ENCODE results near the gene SOX13.
A peak's percentile ranks its signal among the peaks of the same experiment; 100 is the strongest.

The SOX13 gene

GRCh38 chr1:204072931-204073836, at the start of gene SOX13:
Gene SOX13, plus strand, starts transcription at chr1:204073115. Its CDS starts 39,801 bp downstream, at chr1:204112916.
- H3K9me3 ChIP-seq (ENCODE audit: control insufficient read depth, insufficient read depth, low read length) = no peaks in the 10 kb centered on the region
- no peaks in the 10 kb centered on the region for H3K36me3 ChIP-seq (ENCODE audit: insufficient read depth, low read length)
- peaks cover 26% of the 10 kb centered on the region for H3K4me1 ChIP-seq (ENCODE audit: insufficient read depth, low read length)
- H3K9ac ChIP-seq (ENCODE audit: low read depth, low read length) = peak within 1 kb of the TSS; percentile 96

- no peak overlapping the region; the same call in 1 of the 2 replicates for H3K9ac ChIP-seq (ENCODE audit: low read depth, low read length)
- no peaks in the 10 kb centered on the region; the same call in 1 of the 2 replicates for H3K4me1 ChIP-seq (ENCODE audit: insufficient read depth, low read length)
- no peaks in the 10 kb centered on the region for H3K9me3 ChIP-seq (ENCODE audit: control insufficient read depth, insufficient read depth, low read length)
- H3K36me3 ChIP-seq (ENCODE audit: insufficient read depth, low read length) = no peaks in the 10 kb centered on the region
Observed at GRCh38 chr1:204025917-204026707, 46.8 kb upstream of the SOX13 start.

- Histone ChIP-seq H3K4me1 (ENCODE audit: insufficient read depth, low read length) (no peaks in the 10 kb centered on the region; the same call in 1 of the 2 replicates), H3K9ac (ENCODE audit: low read depth, low read length) (no peak overlapping the region), H3K36me3 (ENCODE audit: insufficient read depth, low read length) (no peaks in the 10 kb centered on the region), H3K9me3 (ENCODE audit: control insufficient read depth, insufficient read depth, low read length) (no peaks in the 10 kb centered on the region)
Observed at GRCh38 chr1:204027446-204027845, 45.5 kb upstream of the SOX13 start.

GRCh38 chr1:204029016-204029415, 43.9 kb upstream of the SOX13 start:
- Histone ChIP-seq H3K9ac (ENCODE audit: low read depth, low read length) (no peak overlapping the region), H3K36me3 (ENCODE audit: insufficient read depth, low read length) (no peaks in the 10 kb centered on the region)

GRCh38 chr1:204031098-204031710, 41.7 kb upstream of the SOX13 start:
- Histone ChIP-seq H3K4me1 (ENCODE audit: insufficient read depth, low read length) (no peaks in the 10 kb centered on the region; the same call in 1 of the 2 replicates), H3K36me3 (ENCODE audit: insufficient read depth, low read length) (no peaks in the 10 kb centered on the region), H3K9ac (ENCODE audit: low read depth, low read length) (no peak overlapping the region), H3K9me3 (ENCODE audit: control insufficient read depth, insufficient read depth, low read length) (no peaks in the 10 kb centered on the region)

More at GRCh38 chr1:204029016-204029415, 43.9 kb upstream of the SOX13 start:
- Histone ChIP-seq H3K9me3 (ENCODE audit: control insufficient read depth, insufficient read depth, low read length) (no peaks in the 10 kb centered on the region), H3K4me1 (ENCODE audit: insufficient read depth, low read length) (no peaks in the 10 kb centered on the region; the same call in 1 of the 2 replicates)

GRCh38 chr1:204032642-204033235, 40.2 kb upstream of the SOX13 start:
- no peaks in the 10 kb centered on the region for H3K9me3 ChIP-seq (ENCODE audit: control insufficient read depth, insufficient read depth, low read length)
- H3K36me3 ChIP-seq (ENCODE audit: insufficient read depth, low read length) = no peaks in the 10 kb centered on the region
- H3K4me1 ChIP-seq (ENCODE audit: insufficient read depth, low read length) = peaks cover 9% of the 10 kb centered on the region
- no peak overlapping the region for H3K9ac ChIP-seq (ENCODE audit: low read depth, low read length)

- no peaks in the 10 kb centered on the region for H3K36me3 ChIP-seq (ENCODE audit: insufficient read depth, low read length)
- H3K4me1 ChIP-seq (ENCODE audit: insufficient read depth, low read length) = peaks cover 11% of the 10 kb centered on the region
- no peaks in the 10 kb centered on the region for H3K9me3 ChIP-seq (ENCODE audit: control insufficient read depth, insufficient read depth, low read length)
- no peak overlapping the region for H3K9ac ChIP-seq (ENCODE audit: low read depth, low read length)
Observed at GRCh38 chr1:204033306-204033705, 39.6 kb upstream of the SOX13 start.

GRCh38 chr1:204036882-204037655, 35.8 kb upstream of the SOX13 start:
- H3K36me3 ChIP-seq (ENCODE audit: insufficient read depth, low read length) = no peaks in the 10 kb centered on the region
- H3K9ac ChIP-seq (ENCODE audit: low read depth, low read length) = no peak overlapping the region
- H3K4me1 ChIP-seq (ENCODE audit: insufficient read depth, low read length) = peaks cover 11% of the 10 kb centered on the region
- H3K9me3 ChIP-seq (ENCODE audit: control insufficient read depth, insufficient read depth, low read length) = no peaks in the 10 kb centered on the region

- no peak overlapping the region for H3K9ac ChIP-seq (ENCODE audit: low read depth, low read length)
- H3K36me3 ChIP-seq (ENCODE audit: insufficient read depth, low read length) = no peaks in the 10 kb centered on the region; the same call in 1 of the 2 replicates
- H3K9me3 ChIP-seq (ENCODE audit: control insufficient read depth, insufficient read depth, low read length) = no peaks in the 10 kb centered on the region
- H3K4me1 ChIP-seq (ENCODE audit: insufficient read depth, low read length) = peaks cover 11% of the 10 kb centered on the region
Observed at GRCh38 chr1:204041232-204041767, 31.6 kb upstream of the SOX13 start.

GRCh38 chr1:204041803-204042505, 31.0 kb upstream of the SOX13 start:
- Histone ChIP-seq H3K36me3 (ENCODE audit: insufficient read depth, low read length) (no peaks in the 10 kb centered on the region; the same call in 1 of the 2 replicates), H3K9me3 (ENCODE audit: control insufficient read depth, insufficient read depth, low read length) (no peaks in the 10 kb centered on the region), H3K9ac (ENCODE audit: low read depth, low read length) (no peak overlapping the region), H3K4me1 (ENCODE audit: insufficient read depth, low read length) (peaks cover 10% of the 10 kb centered on the region)

GRCh38 chr1:204042516-204042915, 30.4 kb upstream of the SOX13 start:
- Histone ChIP-seq H3K9me3 (ENCODE audit: control insufficient read depth, insufficient read depth, low read length) (no peaks in the 10 kb centered on the region), H3K36me3 (ENCODE audit: insufficient read depth, low read length) (no peaks in the 10 kb centered on the region; the same call in 1 of the 2 replicates), H3K9ac (ENCODE audit: low read depth, low read length) (no peak overlapping the region), H3K4me1 (ENCODE audit: insufficient read depth, low read length) (peaks cover 5% of the 10 kb centered on the region)

- H3K36me3 ChIP-seq (ENCODE audit: insufficient read depth, low read length) = no peaks in the 10 kb centered on the region; the same call in 1 of the 2 replicates
- no peak overlapping the region for H3K9ac ChIP-seq (ENCODE audit: low read depth, low read length)
- H3K4me1 ChIP-seq (ENCODE audit: insufficient read depth, low read length) = no peaks in the 10 kb centered on the region; the same call in 1 of the 2 replicates
- H3K9me3 ChIP-seq (ENCODE audit: control insufficient read depth, insufficient read depth, low read length) = no peaks in the 10 kb centered on the region
Observed at GRCh38 chr1:204043680-204044079, 29.2 kb upstream of the SOX13 start.

Measured in ES-I3 (cell line).